ENCODE results near the gene RAF1.

The RAF1 gene

GRCh38 chr3:12671120-12671450 lies 7.2 kb upstream of the RAF1 start:
- no peaks in the 10 kb centered on the region for H3K27me3 ChIP-seq (ENCODE audit: low read length)
- H2AFZ ChIP-seq (ENCODE audit: low read depth, low read length, severe bottlenecking), result no peak overlapping the region
- H3K27ac ChIP-seq (ENCODE audit: low read depth, low read length), result no peak overlapping the region
- no peak overlapping the region for H3K9ac ChIP-seq (ENCODE audit: low read length)
- H3K9me2 ChIP-seq (replicated peaks; ENCODE audit: insufficient read depth, low read length), result no peaks in the 10 kb centered on the region
- H3K79me2 ChIP-seq (ENCODE audit: insufficient read depth, low read length), result no peaks in the 10 kb centered on the region
- no peaks in the 10 kb centered on the region for H3K36me3 ChIP-seq (ENCODE audit: low read length)
- TF ChIP-seq EZH2phosphoT487 (conservative IDR thresholded peaks at IDR 0.05; ENCODE audit: low read length) (no peak), CTCF (IDR thresholded peaks at IDR 0.05; ENCODE audit: insufficient read depth, low read length, poor library complexity, severe bottlenecking) (no peak)
- no peak overlapping the region for H3K4me2 ChIP-seq (ENCODE audit: low read depth, low read length, poor library complexity, severe bottlenecking)
- no peaks in the 10 kb centered on the region for H4K20me1 ChIP-seq (ENCODE audit: low read depth, low read length)
- no peak overlapping the region for H3K4me3 ChIP-seq (ENCODE audit: insufficient read depth, low read length, poor library complexity, severe bottlenecking)
- H3F3A ChIP-seq (ENCODE audit: insufficient read depth), result no peaks in the 10 kb centered on the region
- H3K9me3 ChIP-seq (ENCODE audit: insufficient read depth, low read length), result no peaks in the 10 kb centered on the region

GRCh38 chr3:12670365-12671119 lies 6.6 kb upstream of the RAF1 start:
- no peak overlapping the region for H3K9ac ChIP-seq (ENCODE audit: low read length)
- TF ChIP-seq EZH2phosphoT487 (conservative IDR thresholded peaks at IDR 0.05; ENCODE audit: low read length), result no peak
- no peak for TF ChIP-seq CTCF (IDR thresholded peaks at IDR 0.05; ENCODE audit: insufficient read depth, low read length, poor library complexity, severe bottlenecking)
- no peaks in the 10 kb centered on the region for H3K36me3 ChIP-seq (ENCODE audit: low read length)
- H3F3A ChIP-seq (ENCODE audit: insufficient read depth), result no peaks in the 10 kb centered on the region
- H3K4me2 ChIP-seq (ENCODE audit: low read depth, low read length, poor library complexity, severe bottlenecking), result no peak overlapping the region
- no peak overlapping the region for H3K27ac ChIP-seq (ENCODE audit: low read depth, low read length)
- no peaks in the 10 kb centered on the region for H3K9me2 ChIP-seq (replicated peaks; ENCODE audit: insufficient read depth, low read length)
- H4K20me1 ChIP-seq (ENCODE audit: low read depth, low read length), result no peaks in the 10 kb centered on the region
- no peak overlapping the region for H3K4me3 ChIP-seq (ENCODE audit: insufficient read depth, low read length, poor library complexity, severe bottlenecking)
- H3K9me3 ChIP-seq (ENCODE audit: insufficient read depth, low read length), result no peaks in the 10 kb centered on the region
- no peak overlapping the region for H2AFZ ChIP-seq (ENCODE audit: low read depth, low read length, severe bottlenecking)
- no peaks in the 10 kb centered on the region for H3K79me2 ChIP-seq (ENCODE audit: insufficient read depth, low read length)
- no peaks in the 10 kb centered on the region for H3K27me3 ChIP-seq (ENCODE audit: low read length)

- peaks cover 54% of the 10 kb centered on the region for H3K79me2 ChIP-seq (ENCODE audit: insufficient read depth, low read length)
- peak overlapping the region; percentile 95 for H2AFZ ChIP-seq (ENCODE audit: low read depth, low read length, severe bottlenecking)
- peak overlapping the region; percentile 87 for H3K27ac ChIP-seq (ENCODE audit: low read depth, low read length)
- no peaks in the 10 kb centered on the region for H3K9me3 ChIP-seq (ENCODE audit: insufficient read depth, low read length)
- H3K27me3 ChIP-seq (ENCODE audit: low read length), result no peaks in the 10 kb centered on the region
- TF ChIP-seq CTCF (IDR thresholded peaks at IDR 0.05; ENCODE audit: insufficient read depth, low read length, poor library complexity, severe bottlenecking), result no peak
- no peak for TF ChIP-seq EZH2phosphoT487 (conservative IDR thresholded peaks at IDR 0.05; ENCODE audit: low read length)
- H3K9me2 ChIP-seq (replicated peaks; ENCODE audit: insufficient read depth, low read length), result no peaks in the 10 kb centered on the region
- H3K9ac ChIP-seq (ENCODE audit: low read length), result peak overlapping the region; percentile 98
- peak overlapping the region; percentile 79 for H3K4me3 ChIP-seq (ENCODE audit: insufficient read depth, low read length, poor library complexity, severe bottlenecking)
- H4K20me1 ChIP-seq (ENCODE audit: low read depth, low read length), result peaks cover 11% of the 10 kb centered on the region; the same call in 1 of the 2 replicates
- no peaks in the 10 kb centered on the region for H3K36me3 ChIP-seq (ENCODE audit: low read length)
- H3F3A ChIP-seq (ENCODE audit: insufficient read depth), result peaks cover 17% of the 10 kb centered on the region; the same call in 1 of the 2 replicates
- H3K4me2 ChIP-seq (ENCODE audit: low read depth, low read length, poor library complexity, severe bottlenecking), result peak overlapping the region; percentile 70
Observed at GRCh38 chr3:12663401-12663935, 449 bp downstream of the RAF1 start.

Measured in SU-DHL-6 (cell line).